HG02870 (cell line): ENCODE measurements around the gene GSX1.

Experiments used
- ATAC-seq: cut with Tn5 transposase; IDR thresholded peaks from one replicate; pipeline ENCODE4 v1.9.1; 2021; ENCODE audit warnings: mild to moderate bottlenecking, moderate library complexity; ENCODE audit not compliant: unreplicated experiment

GSX1 gene

DNA sequence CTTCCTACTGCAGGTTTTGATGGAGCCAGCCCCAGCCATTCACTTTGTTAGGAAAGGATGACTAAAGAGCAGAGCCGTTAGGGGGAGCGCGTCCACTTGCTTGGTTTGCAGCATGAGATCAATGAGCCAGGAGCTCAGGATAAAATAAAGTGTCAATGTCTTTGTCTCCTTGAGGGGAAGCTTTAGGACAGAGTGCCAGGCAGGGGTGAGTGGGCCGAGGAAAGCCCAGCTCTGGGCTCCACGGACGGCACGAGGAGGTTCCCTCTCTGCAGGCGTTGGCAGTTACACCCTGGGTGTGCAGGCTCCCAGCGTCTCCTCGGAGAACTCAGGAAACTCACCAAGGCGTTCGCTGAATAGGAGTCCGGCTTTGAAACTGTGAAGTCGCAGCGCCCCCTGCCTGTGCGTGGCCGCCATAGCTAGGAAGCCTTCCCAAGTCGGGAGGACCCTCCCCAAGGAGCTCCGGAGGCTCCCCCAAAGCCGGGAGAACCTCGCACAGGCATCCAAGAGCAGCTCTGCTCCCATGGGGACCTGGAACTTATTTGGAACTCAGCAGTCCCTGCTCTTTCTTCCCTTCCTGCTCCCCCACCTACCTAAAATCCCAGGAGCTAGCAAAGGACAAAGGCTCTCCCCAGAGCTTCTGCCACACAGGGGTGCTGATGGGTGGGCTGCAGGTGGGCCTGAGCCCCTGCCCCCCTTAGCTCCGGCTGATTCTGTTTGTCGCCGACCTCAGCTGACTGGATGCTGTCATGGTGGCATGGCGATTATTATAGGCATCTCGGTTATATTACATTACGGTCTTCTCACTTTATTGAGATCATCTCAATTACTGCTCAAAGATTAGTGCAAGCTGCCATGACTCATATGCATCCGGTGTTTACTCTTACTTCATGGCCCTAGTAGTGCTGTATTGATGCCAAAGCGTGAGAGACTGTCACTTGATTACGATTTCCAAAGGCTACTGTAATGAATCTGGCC, 34.4 kb downstream of the GSX1 start:
- no peak for ATAC-seq

DNA sequence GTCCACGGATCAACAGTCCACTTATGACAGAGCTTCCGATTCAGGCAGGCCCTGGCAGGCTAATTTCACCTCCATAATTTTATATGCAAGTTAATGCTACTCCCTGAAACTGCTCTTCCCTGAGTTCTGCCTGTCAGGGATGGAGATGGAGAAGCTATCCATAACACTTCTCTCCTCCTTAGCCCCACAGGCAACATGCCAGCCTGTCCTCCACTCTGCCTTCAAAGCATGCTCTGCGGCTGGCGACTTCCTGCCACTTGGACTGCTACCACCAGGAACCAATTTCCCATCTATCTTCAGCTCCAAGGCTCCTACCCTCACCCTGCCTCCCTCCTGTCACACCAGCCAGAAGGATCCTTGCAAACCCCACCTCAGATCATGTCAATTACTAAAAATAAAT, 35.4 kb downstream of the GSX1 start:
- no peak for ATAC-seq

DNA sequence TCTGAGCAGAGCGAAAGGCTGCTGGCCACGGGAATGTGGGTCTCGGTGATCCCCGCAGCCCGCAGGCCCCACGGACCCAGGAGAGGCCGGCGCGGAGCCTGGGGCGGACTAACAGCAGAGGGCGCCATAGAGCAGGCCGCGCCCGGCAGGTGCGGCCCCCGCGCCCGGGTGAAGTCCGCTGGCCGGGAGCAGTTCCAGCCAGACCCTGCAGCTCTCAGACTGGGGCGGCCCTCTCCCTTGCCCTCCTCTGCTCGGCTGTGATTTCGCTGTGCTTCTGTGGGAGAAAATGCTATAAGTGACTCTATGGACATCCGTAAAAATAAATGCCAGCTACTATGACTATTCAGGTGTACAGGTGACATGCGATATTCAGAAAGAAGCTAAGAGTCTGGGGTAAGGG, 37.7 kb downstream of the GSX1 start:
- ATAC-seq, result peak; percentile 54

DNA sequence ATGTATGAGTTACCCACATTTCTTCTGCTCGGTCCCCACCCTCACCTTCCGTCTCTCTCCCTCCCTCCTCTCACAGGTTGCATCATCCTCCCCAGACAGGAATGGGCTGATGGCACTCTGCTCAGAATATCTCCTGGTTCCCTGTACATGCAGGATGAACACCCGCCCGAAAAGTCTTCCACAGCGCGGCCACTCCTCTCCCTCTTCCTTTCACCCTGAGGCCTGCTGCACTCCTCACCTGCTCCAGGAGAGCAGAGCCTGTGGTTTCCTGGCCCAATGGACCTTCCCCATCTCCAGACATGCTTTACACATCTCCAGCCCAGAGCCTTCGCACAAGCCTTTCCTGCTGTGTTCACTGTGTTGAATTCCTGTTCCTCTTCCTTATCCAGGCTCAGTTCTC, 40.9 kb downstream of the GSX1 start:
- no peak for ATAC-seq

DNA sequence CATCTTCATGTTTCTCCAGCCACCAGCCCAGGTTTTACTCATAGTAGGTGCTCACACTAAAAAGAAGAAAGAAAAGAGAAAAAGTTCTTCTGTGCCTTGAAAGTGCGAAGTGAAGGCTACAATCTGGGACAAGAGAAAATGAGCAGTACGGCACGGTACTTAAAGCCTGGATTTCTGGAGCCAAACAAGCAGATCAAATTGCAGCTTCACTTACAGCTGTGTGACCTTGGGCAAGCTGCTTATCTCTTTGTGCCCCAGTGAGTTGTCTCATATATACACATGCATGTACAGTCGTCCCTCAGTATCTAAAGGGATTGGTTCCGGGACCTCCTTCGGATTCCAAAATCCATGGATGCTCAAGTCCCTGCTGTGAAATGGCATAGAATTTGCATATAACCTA, 41.8 kb downstream of the GSX1 start:
- ATAC-seq, result no peak

DNA sequence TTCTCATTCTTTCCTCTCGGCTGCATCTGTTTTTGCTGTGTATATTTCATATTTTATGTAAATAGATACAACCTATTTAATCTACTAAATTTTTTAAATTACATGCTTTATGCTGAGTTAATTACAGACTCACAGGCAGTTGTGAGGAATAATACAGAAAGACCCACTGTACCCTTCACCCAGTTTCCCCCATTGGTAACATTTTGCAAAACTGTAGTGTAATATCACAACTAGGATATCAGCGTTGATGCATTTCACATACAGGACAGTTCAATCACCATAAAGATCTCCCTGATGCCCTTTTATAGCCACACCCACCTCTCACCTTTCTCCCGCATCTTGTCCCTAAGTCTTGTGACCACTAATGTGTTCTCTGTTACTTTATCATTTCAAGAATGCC, 43.5 kb downstream of the GSX1 start:
- no peak for ATAC-seq

DNA sequence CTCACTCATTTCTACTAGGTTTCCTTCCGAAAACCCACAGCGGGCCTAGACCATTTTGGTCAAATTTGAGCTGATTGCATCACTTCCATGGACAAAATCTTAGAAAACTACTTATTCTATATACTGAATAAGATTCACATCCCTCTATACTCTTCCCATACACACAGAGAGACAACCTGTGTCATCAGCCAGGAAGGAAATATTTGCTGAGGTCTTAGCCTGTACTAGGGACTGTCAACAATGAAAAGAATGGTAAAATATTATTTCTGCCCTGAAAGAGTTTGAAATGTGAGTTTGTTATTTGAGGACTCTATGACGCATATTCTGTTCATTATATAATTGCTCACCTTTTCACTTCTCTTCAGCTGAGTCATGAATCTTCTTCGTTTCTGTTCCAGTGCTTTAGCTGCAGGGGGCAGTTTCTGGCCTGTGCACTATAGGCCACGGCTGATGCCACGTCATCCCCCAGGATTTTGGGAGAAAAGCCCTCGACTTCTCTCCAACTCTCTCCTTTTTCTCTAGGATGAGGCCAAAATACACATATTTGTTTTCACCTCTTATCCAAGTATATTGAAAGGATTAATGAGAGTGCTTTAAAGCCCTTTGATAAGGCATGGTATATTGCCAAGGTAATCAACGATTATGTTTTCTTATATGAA, 47.7 kb downstream of the GSX1 start:
- ATAC-seq, result no peak

DNA sequence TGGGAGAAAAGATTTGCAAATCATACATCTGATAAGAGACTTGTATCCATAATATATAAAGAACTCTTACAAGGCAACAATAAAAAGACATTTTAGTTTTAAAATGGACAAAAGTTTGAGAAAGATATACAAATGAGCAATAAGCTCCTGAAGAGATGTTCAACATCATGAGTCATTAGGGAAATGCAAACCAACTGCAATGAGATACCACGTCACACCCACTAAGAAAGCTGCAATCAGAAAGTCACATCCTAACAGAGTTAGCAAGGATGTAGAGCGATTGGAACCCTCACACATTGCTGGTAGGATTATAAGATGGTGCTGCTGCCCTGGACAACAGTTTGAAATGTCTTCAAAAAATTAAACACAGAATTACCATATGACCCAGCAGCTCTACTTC, 50.3 kb downstream of the GSX1 start:
- no peak for ATAC-seq
